ENCODE results near the gene UGT8.

UGT8 gene

GRCh38 chr4:114597410-114598115 lies 1.0 kb upstream of the UGT8 start:
- H3K9me2 ChIP-seq (replicated peaks; ENCODE audit: insufficient read depth, low read length), result no peaks in the 10 kb centered on the region
- peak overlapping the region; percentile 64 for H3K4me3 ChIP-seq (ENCODE audit: insufficient read depth, low read length, poor library complexity, severe bottlenecking)
- peak overlapping the region; percentile 92 for H3K9ac ChIP-seq (ENCODE audit: low read length)
- peak overlapping the region; percentile 90 for H3K4me2 ChIP-seq (ENCODE audit: low read depth, low read length, poor library complexity, severe bottlenecking)
- H3K27ac ChIP-seq (ENCODE audit: low read depth, low read length), result peak overlapping the region; percentile 93
- H3K9me3 ChIP-seq (ENCODE audit: insufficient read depth, low read length), result no peaks in the 10 kb centered on the region
- no peak for TF ChIP-seq CTCF (IDR thresholded peaks at IDR 0.05; ENCODE audit: insufficient read depth, low read length, poor library complexity, severe bottlenecking)
- TF ChIP-seq EZH2phosphoT487 (conservative IDR thresholded peaks at IDR 0.05; ENCODE audit: low read length), result no peak
- no peaks in the 10 kb centered on the region for H3K36me3 ChIP-seq (ENCODE audit: low read length)
- peaks cover 38% of the 10 kb centered on the region for H3K79me2 ChIP-seq (ENCODE audit: insufficient read depth, low read length)
- peak overlapping the region; percentile 95 for H2AFZ ChIP-seq (ENCODE audit: low read depth, low read length, severe bottlenecking)
- peaks cover 20% of the 10 kb centered on the region; the same call in 1 of the 2 replicates for H3F3A ChIP-seq (ENCODE audit: insufficient read depth)
- H4K20me1 ChIP-seq (ENCODE audit: low read depth, low read length), result no peaks in the 10 kb centered on the region
- no peaks in the 10 kb centered on the region for H3K27me3 ChIP-seq (ENCODE audit: low read length)

GRCh38 chr4:114599231-114599902 lies 760 bp downstream of the UGT8 start:
- Histone ChIP-seq H4K20me1 (ENCODE audit: low read depth, low read length) (no peaks in the 10 kb centered on the region), H3K4me2 (ENCODE audit: low read depth, low read length, poor library complexity, severe bottlenecking) (peak overlapping the region; percentile 95), H3K36me3 (ENCODE audit: low read length) (no peaks in the 10 kb centered on the region), H3K4me3 (ENCODE audit: insufficient read depth, low read length, poor library complexity, severe bottlenecking) (peak overlapping the region; percentile 64), H3K9me2 (replicated peaks; ENCODE audit: insufficient read depth, low read length) (no peaks in the 10 kb centered on the region), H3K27me3 (ENCODE audit: low read length) (no peaks in the 10 kb centered on the region), H3K27ac (ENCODE audit: low read depth, low read length) (peak overlapping the region; percentile 93), H2AFZ (ENCODE audit: low read depth, low read length, severe bottlenecking) (peak overlapping the region; percentile 41), H3K9me3 (ENCODE audit: insufficient read depth, low read length) (no peaks in the 10 kb centered on the region), H3K79me2 (ENCODE audit: insufficient read depth, low read length) (peaks cover 50% of the 10 kb centered on the region), H3F3A (ENCODE audit: insufficient read depth) (peaks cover 29% of the 10 kb centered on the region), H3K9ac (ENCODE audit: low read length) (peak overlapping the region; percentile 92)
- TF ChIP-seq CTCF (IDR thresholded peaks at IDR 0.05; ENCODE audit: insufficient read depth, low read length, poor library complexity, severe bottlenecking), result no peak
- no peak for TF ChIP-seq EZH2phosphoT487 (conservative IDR thresholded peaks at IDR 0.05; ENCODE audit: low read length)

- peaks cover 29% of the 10 kb centered on the region for H3F3A ChIP-seq (ENCODE audit: insufficient read depth)
- peak overlapping the region; percentile 92 for H3K9ac ChIP-seq (ENCODE audit: low read length)
- peak overlapping the region; percentile 95 for H3K4me2 ChIP-seq (ENCODE audit: low read depth, low read length, poor library complexity, severe bottlenecking)
- peaks cover 56% of the 10 kb centered on the region for H3K79me2 ChIP-seq (ENCODE audit: insufficient read depth, low read length)
- no peaks in the 10 kb centered on the region for H3K36me3 ChIP-seq (ENCODE audit: low read length)
- H3K9me3 ChIP-seq (ENCODE audit: insufficient read depth, low read length), result no peaks in the 10 kb centered on the region
- TF ChIP-seq EZH2phosphoT487 (conservative IDR thresholded peaks at IDR 0.05; ENCODE audit: low read length), result no peak
- no peak for TF ChIP-seq CTCF (IDR thresholded peaks at IDR 0.05; ENCODE audit: insufficient read depth, low read length, poor library complexity, severe bottlenecking)
- peak overlapping the region; percentile 93 for H3K27ac ChIP-seq (ENCODE audit: low read depth, low read length)
- H3K9me2 ChIP-seq (replicated peaks; ENCODE audit: insufficient read depth, low read length), result no peaks in the 10 kb centered on the region
- H3K27me3 ChIP-seq (ENCODE audit: low read length), result no peaks in the 10 kb centered on the region
- H3K4me3 ChIP-seq (ENCODE audit: insufficient read depth, low read length, poor library complexity, severe bottlenecking), result peak overlapping the region; percentile 64
- no peak overlapping the region for H2AFZ ChIP-seq (ENCODE audit: low read depth, low read length, severe bottlenecking)
- no peaks in the 10 kb centered on the region for H4K20me1 ChIP-seq (ENCODE audit: low read depth, low read length)
Observed at GRCh38 chr4:114599903-114600552, 1.4 kb downstream of the UGT8 start.
